Measurements from ENCODE around the gene SLC2A14.
"Not testable (repeated sequence)": the region's sequence is repeated elsewhere in the genome, so short reads cannot be mapped to it uniquely, and the experiment has no call there.

Gene SLC2A14

GRCh38 chr12:7835116-7835515 lies 37.6 kb downstream of the SLC2A14 start:
- Histone ChIP-seq H3K36me3 (no peaks in the 10 kb centered on the region), H3K4me3 (ENCODE audit: low read depth in 1 of 2, low read length in 1 of 2) (peak overlapping the region in 1 of 2 experiments; percentile 30), H3K9me3 (no peaks in the 10 kb centered on the region), H3K27ac (peak overlapping the region; percentile 93), H3K27me3 (no peaks in the 10 kb centered on the region), H3K4me1 (ENCODE audit: control insufficient read depth in 1 of 2, insufficient read depth in 1 of 2, low read depth in 1 of 2, low read length in 1 of 2) (peaks cover 79 to 80% of the 10 kb centered on the region in 2 experiments)
- TF ChIP-seq CTCF (IDR thresholded peaks at IDR 0.05): no peak

- Histone ChIP-seq H3K4me3 (ENCODE audit: low read depth in 1 of 2, low read length in 1 of 2) (peak overlapping the region; percentile 10 to 30), H3K36me3 (no peaks in the 10 kb centered on the region), H3K27ac (peak overlapping the region; percentile 93), H3K27me3 (no peaks in the 10 kb centered on the region), H3K4me1 (ENCODE audit: control insufficient read depth in 1 of 2, insufficient read depth in 1 of 2, low read depth in 1 of 2, low read length in 1 of 2) (peaks cover 75 to 76% of the 10 kb centered on the region in 2 experiments), H3K9me3 (no peaks in the 10 kb centered on the region)
- no peak for TF ChIP-seq CTCF (IDR thresholded peaks at IDR 0.05)
Observed at GRCh38 chr12:7834701-7835100, 38.0 kb downstream of the SLC2A14 start.

- H3K27ac ChIP-seq: peak overlapping the region; percentile 93
- no peaks in the 10 kb centered on the region for H3K27me3 ChIP-seq
- H3K9me3 ChIP-seq: no peaks in the 10 kb centered on the region
- TF ChIP-seq CTCF (IDR thresholded peaks at IDR 0.05): no peak
- peaks cover 68 to 70% of the 10 kb centered on the region in 2 experiments for H3K4me1 ChIP-seq (ENCODE audit: control insufficient read depth in 1 of 2, insufficient read depth in 1 of 2, low read depth in 1 of 2, low read length in 1 of 2)
- H3K4me3 ChIP-seq (ENCODE audit: low read depth in 1 of 2, low read length in 1 of 2): peak overlapping the region in 1 of 2 experiments; percentile 30
- H3K36me3 ChIP-seq: no peaks in the 10 kb centered on the region
Observed at GRCh38 chr12:7833831-7834230, 38.9 kb downstream of the SLC2A14 start.

- H3K4me3 ChIP-seq (ENCODE audit: low read depth in 1 of 2, low read length in 1 of 2); H3K36me3 ChIP-seq; H3K9me3 ChIP-seq; H3K27me3 ChIP-seq: not testable (repeated sequence)
- peak overlapping the region; percentile 93 for H3K27ac ChIP-seq
- H3K4me1 ChIP-seq (ENCODE audit: control insufficient read depth in 1 of 2, insufficient read depth in 1 of 2, low read depth in 1 of 2, low read length in 1 of 2): peaks cover 62 to 65% of the 10 kb centered on the region in 2 experiments
Observed at GRCh38 chr12:7833201-7833600, 39.5 kb downstream of the SLC2A14 start.

- Histone ChIP-seq H3K36me3 (no peaks in the 10 kb centered on the region), H3K4me3 (ENCODE audit: low read depth in 1 of 2, low read length in 1 of 2) (peak overlapping the region in 1 of 2 experiments; percentile 4), H3K4me1 (ENCODE audit: control insufficient read depth in 1 of 2, insufficient read depth in 1 of 2, low read depth in 1 of 2, low read length in 1 of 2) (peaks cover 52 to 56% of the 10 kb centered on the region in 2 experiments), H3K27me3 (no peaks in the 10 kb centered on the region), H3K9me3 (no peaks in the 10 kb centered on the region), H3K27ac (peak overlapping the region; percentile 93)
- peak; percentile 68 for TF ChIP-seq CTCF (IDR thresholded peaks at IDR 0.05)
Observed at GRCh38 chr12:7832059-7832696, 40.5 kb downstream of the SLC2A14 start.

GRCh38 chr12:7829737-7830136 lies 43.0 kb downstream of the SLC2A14 start:
- not testable (repeated sequence) for H3K4me3 ChIP-seq (ENCODE audit: low read depth in 1 of 2, low read length in 1 of 2); H3K36me3 ChIP-seq; H3K27me3 ChIP-seq; H3K27ac ChIP-seq; H3K9me3 ChIP-seq
- peaks cover 27 to 32% of the 10 kb centered on the region in 2 experiments for H3K4me1 ChIP-seq (ENCODE audit: control insufficient read depth in 1 of 2, insufficient read depth in 1 of 2, low read depth in 1 of 2, low read length in 1 of 2)

GRCh38 chr12:7825754-7826153 lies 47.0 kb downstream of the SLC2A14 start:
- not testable (repeated sequence) for H3K4me3 ChIP-seq (ENCODE audit: low read depth in 1 of 2, low read length in 1 of 2); H3K9me3 ChIP-seq; H3K27me3 ChIP-seq; H3K36me3 ChIP-seq; H3K27ac ChIP-seq; H3K4me1 ChIP-seq (ENCODE audit: control insufficient read depth in 1 of 2, insufficient read depth in 1 of 2, low read depth in 1 of 2, low read length in 1 of 2)

Data from neutrophil (primary cell).